GM19372 (cell line): Measurements from ENCODE around the gene DPP9.

Experiments used
- ATAC-seq: cut with Tn5 transposase; IDR thresholded peaks from one replicate; pipeline ENCODE4 v1.9.1; 2021; ENCODE audit warnings: mild to moderate bottlenecking, low read depth, moderate library complexity; ENCODE audit not compliant: unreplicated experiment

The DPP9 gene

DNA sequence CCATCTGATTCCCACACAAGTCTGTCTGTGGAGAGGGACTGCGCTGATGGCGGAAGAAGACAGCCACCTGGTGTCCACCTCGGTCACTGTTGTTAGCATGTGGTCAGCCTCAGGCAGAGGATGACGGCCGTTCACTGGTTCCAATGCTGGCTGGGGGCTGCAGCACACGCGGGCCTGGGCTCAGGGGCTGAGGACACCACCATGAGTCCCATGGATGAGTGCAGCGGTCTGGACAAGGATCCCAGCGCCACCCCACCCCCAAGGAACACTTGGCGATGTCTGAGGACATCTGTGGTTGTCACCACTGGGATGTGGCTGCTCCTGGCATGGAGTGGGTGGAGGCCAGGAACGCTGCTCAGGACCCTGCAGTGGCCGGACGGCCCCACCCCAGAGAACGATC lies 10.9 kb downstream of the DPP9 start:
- ATAC-seq: no peak

DNA sequence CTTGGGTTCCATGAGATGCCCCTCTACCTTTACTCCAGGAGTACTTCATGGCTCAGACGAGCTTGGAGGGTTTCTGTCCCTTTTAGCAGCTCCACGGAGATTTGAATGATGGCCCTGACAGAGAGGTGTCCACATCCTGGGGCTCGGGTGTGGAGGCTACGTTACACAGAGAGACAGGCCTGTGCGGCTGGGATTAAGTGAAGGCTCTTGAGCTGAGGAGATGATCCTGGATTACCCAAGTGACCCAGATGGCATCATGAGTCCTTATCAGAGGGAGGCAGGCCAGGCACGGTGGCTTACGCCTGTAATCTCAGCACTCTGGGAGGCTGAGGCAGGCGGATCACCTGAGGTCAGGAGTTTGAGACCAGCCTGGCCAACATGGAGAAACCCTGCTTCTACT lies 12.4 kb downstream of the DPP9 start:
- no peak for ATAC-seq

DNA sequence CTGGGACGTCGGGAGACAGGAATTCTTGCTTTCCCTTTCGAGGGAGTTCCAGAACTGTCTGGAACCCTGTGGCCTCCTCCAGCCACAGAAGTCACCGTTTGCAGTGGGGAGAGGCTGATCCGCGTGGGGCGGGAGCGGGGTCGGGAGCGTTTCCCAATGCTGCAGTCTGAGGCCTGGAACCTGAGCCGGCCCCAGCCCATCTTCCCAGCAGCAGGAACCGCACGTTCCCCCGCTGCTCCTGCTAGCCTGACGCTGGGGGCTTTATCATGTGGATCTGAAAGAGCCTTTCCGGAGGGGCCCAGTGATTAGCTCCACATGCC lies 13.4 kb downstream of the DPP9 start:
- no peak for ATAC-seq

DNA sequence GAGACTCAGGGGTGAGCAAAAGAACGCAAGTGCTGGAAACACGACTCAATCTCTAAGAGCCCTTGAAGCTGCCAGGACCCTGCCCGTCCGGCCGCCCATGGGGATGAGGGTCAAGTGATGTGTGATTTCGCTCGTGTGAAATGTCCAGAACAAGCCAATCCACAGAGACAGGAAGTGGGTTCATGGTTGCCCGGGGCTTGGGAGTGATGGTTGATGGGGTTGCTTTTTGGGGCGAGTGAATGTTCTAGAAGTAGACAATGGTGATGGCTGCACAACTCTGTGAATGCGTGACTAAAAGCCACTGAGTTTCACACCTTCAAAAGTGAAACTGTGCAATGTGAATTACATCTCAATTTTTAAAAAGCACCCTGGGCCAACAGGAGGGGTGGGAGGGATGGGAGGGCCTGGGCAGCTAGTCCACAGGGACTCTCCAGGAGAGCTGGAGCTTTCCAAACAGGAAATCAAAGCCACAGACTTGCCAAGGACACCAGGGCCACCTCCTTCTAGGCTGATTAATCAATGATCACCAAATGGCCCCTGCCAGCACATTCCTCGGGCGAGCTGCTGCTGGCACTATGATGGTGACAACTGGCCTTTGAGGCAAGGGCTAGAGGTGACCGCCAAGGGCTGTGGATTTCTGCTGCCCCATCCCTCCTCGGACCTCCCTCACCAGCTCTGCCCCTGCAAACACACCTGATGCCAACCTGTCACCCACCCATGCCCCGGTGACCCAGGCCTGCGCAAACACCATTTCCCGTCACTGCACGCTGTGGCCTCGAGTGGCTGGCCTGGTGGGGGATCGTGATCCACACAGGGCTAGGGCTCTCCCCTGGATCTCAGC lies 14.0 kb downstream of the DPP9 start:
- no peak for ATAC-seq

DNA sequence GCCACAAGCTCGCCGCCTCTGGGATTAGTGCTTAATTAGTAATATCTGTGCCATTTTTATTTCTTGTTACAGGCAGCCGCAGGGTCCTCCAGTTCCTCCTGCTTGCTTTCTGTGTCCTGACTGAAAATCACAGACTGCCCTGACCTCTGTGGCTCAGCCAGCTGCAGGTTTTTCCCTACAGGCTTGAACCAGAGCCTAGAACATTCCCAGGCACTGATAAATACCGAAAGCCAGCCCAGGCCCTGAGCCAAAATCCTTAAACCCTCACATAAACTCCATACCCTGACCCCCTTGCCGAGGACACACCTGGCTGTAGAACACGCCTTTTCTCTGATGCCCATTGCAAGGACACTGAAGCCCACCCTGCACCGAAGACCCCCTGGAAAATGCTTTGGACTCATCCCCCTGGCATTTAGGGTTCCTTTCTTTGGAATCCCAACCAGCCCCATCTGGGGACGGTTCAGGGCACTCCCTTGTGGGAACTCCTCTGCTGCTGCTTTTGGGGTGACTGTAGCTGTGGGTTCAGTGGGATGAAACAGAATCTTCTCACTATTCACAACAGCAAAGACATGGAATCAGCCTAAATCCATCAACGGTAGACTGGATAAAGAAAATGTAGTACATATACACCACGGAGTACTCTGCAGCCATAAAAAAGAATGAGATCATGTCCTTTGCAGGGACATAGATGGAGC lies 15.5 kb downstream of the DPP9 start:
- ATAC-seq: no peak

DNA sequence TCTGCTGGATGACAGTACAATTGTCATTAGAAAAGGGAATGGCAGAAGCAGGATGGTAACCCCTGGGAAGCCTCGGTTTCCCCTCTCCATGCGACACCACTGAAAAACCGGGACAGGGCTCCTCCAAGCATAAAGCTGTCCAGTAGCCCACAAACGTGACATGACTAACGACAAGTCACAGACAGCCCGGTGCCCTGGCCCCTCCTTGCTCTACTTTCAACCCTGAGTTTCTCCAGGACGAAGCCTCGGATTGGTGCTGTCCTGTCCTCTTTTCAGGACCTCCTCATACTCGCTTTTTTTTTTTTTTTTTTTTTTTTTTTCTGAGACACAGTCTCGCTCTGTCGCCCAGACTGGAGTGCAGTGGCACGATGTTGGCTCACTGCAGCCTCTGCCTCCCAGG lies 16.3 kb downstream of the DPP9 start:
- ATAC-seq: no peak

DNA sequence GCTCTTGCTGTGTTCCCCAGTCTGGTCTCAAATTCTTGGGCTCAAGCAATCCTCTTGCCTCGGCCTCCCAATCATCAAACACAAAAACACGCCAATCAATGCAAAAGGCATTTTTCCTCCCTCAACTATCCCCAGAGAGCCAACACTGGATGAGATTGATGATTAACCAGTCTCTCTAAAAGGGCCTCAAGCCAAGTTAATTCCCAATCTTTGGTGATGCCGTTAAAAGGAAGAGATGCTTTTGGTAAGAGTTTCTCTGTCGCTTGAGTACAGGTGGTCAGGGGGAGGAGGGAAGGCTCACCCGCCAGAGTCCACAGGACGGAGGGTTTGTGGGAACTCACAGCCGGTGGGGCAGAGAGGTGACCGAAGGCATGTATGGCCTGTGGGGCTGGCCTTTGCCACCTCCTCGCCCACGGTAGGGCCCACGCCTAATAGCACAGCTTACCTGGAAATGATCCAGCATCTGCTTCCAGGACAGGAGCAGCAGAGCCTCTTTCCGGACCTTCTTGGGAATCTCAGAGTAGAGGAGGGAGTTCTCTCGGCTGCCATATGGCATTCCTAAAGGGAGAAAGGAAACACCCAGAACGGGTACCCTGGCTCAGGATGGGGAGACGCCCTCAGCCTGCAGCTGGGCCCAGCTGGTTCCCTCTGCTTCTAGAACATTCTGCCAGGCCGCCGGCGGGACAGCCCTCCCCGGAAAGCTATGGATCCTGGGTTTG lies 18.1 kb downstream of the DPP9 start:
- no peak for ATAC-seq

DNA sequence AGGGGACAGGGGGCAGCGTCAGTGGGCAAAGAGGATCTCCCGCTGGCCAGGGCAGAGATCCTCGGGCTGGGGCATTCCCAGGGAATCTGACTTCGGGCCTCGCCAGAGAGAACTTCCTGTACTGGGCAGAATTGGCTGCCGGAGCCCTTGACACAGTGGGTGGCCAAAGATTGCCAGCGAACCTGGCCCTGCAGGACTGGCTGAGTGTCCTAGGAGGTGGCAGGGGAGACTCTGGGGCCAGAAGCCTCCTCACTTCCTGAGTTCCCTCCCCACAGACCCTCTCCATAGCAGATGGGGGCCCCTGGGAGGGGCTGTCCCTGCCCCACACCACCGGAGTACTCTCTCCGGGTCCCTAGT lies 19.3 kb downstream of the DPP9 start:
- ATAC-seq: no peak

DNA sequence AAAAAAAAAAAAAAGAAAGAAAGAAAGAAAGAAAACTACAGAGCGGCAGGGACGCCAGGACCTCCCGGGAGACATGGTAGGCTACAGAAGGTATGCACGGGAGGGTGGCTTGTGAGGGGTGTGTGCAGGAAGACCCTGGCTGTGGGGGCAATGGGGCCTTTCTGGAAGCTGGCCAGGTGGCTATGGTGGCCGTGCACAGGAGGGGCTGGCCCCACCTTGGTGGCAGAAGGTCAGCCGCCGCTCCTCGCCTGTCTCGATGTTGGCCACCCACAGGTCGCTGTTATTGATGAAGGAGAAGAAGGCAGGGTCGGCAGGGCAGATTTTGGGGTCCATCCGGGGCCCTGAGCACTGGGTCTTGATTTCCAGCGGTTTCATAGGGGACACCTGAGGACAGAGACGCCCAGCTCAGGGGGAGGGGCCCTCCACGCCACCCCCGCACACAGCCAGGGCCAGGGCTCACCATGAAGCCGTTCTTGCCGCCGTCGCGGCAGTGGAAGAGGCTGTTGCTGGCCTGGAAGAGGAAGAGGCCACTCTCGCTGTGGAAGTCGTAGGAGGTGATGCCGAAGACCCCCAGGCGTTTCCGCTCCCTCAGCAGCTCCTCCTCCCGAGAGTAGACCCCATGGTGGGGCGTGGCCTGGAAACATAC lies 19.8 kb downstream of the DPP9 start:
- no peak for ATAC-seq

DNA sequence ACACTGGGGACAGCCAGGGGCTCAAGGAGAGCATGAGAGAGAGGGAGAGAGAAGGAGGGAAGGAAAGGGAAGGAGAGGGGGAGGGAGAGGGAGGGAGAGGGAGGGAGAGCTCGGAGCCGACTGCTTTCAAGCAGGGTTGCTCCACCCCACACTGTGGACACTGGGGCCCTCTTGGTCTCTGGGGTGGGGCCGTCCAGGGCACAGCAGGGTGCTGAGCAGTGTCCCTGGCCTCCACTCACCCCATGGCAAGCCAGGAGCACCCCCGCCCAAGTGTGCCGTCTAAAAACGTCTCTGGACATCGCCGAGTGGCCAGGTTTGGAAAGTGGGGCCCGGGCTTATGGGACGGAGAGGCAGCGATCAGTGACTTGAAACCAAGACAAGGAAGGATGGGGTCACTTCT lies 20.9 kb downstream of the DPP9 start:
- no peak for ATAC-seq

DNA sequence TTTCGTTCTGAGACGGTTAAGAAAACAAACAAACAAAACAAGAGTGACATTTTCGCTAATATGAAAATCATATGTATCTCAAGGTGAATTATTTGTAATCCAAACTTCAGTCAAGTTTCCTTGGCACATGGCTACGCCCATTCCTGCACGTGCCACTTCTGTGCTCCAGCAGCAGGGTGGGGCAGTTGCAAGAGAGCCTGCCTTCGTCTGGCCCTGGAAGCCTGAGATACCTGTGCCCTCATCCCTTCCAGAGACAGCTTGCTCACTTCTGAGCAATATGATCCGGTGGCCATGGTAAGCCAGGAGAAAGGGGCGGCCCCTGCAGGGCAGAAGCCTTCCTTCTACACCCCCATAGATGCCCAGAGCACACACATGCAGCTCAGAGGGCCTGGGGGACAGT lies 22.1 kb downstream of the DPP9 start:
- no peak for ATAC-seq

DNA sequence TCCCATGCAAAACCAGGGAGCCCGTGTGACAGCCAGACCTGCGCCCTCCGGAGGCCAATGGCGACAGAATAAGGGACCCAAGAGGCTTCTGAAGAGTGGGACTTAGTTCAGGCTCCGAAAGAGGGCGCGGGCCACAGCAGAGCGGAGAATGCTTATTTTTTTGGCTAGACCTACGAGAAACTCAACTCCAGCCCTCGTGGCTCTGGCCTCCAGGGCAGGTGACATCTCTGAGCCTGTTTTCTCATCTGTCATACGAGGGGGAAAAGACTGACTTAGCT lies 23.0 kb downstream of the DPP9 start:
- ATAC-seq: no peak

DNA sequence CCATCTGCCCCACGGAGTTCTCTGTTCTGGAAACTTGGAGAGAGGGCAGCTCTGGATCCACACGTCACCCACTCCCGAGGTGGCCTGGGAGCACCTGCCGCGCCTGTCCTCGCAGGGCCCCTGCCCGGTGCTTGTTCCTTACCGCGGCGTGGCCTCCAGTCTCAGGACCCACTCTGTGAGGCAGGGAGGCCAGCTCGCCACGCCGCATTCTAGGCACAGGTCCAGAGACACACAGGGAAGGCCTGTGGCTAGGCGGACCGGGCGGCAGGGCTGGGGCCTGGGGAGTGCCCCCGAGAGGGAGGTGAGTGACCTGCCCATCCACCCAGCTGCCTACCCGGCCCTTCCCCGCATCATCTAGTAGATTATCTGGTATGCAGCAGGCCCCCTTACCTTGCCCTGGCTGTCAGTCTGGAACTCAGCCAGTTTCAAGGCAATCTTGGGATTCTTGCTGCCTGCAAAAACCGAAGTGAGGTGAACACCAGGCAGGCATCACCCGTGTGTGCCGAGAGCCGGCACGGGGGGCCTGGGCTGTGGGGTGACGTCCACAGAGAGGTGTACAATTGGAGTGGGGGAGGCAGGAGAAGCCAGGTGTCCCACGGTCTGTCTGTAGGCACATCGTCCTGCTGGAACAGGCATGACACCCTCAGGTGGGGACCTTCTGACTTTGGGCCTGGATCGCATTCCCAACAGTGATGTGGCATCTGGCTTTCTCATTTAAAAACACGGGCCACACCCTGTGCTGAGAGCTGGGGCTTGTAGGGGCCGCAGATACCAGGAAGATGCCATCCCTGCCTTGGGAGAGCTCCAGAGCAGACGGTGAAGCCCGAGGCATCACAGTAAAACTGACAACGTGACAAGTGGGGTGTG lies 23.6 kb downstream of the DPP9 start:
- ATAC-seq: no peak

DNA sequence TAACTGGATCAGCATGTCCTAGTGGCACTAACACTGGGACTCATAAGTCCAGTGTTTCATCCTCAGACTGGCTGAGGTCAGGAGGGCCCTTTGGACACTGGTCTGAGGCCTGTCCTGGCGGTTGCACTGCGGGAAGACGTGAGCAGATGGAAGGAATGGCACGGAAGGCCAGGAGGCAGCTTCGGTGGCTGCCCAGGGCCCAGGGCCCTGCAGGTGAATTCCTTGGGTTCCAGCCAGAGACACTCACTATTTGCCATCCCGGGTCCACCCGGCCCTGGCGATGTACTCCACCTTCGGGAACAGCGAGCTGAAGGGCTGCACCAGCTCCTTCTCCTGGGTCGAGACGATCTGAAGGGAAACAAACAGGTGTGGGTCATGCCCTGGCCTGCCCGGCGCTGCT lies 26.3 kb downstream of the DPP9 start:
- no peak for ATAC-seq

DNA sequence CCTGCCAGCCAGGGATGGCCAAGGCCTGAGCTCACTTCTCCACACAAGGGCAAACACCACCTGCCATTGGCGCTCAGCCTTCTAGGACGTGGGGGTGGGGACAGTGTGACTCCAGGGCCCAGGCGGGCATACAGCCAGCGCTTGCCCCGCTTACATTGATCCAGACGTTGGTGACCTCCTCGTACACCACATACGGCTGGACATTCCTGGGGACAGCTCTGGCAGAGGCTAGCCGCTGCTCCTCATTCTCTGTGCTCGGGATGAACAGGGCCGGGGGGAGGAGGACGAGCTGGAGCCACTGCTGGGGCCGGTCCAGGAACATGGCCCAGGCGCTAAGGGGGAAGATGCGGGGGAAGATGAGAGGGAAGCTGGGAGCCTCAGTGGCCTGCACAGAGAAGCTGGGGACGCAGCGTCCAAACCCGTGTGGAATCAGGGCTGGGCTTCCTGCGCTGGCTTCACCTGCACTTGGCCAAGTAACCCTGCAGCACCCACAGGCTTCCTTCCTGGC lies 28.4 kb downstream of the DPP9 start:
- no peak for ATAC-seq

DNA sequence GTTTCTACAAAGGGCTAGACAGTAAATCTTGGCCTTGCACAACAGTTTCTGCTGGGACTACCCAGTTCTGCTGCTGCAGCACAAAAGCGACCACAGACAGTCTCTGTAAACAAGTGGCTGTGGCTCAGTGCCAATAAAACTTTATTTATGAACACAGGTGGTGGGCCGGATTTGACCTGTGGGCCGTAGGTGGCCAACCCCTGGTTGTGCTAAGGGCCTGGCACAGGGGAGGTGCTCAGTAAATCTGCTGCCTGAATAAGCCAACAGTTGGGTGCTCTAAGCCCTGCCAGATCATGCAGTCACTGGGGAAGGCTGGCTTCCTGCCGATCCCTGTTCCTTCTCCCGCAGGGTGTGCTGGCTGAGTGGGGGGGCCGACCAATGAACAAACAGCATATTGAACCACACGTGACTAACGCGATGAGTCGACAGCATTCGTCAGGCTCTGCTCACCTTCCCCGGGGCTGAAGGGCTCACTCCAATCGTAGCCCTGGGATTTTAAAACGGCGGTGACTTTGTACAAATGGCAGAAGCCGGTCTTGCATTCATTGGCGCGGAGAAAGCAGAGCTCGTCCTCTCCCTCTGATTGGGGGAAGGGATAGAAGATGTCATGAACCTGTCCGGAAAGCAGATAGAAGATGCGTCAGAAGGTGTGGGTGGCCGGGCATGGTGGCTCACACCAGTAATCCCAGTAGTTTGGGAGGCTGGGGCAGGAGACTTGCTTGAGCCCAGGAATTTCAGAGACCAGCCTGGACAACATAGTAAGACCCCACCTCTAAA lies 29.2 kb downstream of the DPP9 start:
- ATAC-seq: no peak

DNA sequence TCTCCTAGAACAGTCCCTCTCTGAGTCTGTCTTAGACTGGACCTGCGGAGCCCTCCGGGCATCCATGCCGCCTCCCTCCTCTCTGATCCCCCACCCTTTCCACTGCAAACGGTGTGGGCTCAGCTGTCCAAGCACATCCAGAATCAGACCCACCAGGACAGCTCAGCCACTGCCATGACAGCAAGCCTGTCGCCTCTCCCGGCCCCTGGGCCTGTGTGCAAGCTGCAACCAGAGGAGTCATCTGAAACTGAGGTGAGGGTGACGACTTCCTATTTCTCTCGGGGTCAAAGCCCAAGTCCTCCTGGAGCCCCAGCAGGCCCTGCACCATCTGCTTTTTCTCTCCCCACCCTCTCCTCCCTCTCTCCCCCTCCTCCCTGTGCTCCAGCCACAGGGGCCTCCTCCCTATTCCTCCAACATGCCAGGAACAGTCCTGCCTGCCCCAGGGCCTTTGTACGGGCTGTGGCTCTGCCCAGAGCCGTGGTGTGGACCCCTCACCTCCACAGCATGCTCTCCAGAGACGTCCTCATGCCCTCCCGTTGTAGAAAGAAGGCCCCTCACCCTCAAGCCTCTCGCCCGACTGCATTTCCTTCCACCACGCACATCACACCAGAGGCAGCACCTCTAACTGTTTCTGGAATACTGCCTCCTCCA lies 30.0 kb downstream of the DPP9 start:
- ATAC-seq: no peak

DNA sequence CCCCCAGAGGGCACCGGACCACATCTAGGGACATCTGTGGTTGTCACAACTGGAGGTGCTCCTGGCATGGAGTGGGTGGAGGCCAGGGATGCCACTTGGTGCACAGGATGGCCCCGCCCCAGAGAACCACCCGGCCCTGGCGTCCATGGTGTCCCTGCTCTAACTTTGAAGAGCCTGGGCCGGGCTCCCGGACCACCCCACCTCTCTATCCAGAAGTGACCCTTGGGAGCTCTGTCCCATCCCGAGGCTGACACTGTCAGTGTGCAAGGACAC lies 30.6 kb downstream of the DPP9 start:
- ATAC-seq: no peak

DNA sequence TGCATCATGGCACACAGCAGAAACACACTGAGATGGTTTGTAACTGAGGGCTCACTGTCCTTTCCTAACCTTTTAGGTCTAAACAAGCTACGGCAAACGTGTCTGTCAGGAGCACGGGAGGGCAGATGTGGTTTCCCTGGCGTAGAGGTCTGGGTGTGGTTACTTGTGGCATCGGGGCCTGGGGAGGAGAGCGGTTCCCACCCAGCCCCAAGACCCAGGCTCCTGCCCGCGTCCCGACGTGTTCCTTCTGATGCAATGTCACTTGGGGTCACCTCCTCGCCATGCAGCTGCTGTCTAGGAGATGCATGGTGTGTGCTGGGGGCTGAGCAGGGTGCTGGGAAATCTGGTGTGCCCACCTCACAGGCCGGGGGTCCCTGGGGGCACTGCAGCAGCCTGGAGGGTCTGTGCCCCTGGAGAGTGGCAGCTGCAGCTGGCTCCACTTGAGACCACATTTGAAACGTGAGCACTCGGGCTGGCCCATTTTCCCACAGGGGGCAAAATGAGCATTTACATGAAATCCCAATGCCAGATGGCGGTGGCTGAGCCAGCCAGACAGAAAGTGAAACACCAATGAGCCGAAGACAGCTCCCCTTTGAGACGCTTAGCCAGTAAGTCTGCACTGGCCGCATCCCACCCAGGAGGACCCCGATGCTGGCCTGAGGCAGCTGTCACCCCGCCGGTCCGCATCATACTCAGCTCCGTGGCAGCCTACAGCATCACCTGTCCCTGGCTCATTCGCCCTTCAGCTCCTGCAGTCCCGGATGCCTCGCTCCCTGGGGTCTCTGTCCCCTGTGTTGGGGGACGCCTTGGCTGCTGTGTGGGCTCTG lies 31.2 kb downstream of the DPP9 start:
- ATAC-seq: no peak
